DOHH2 (cell line): ENCODE results near the gene MRPL36.

Source experiments
- CTCF ChIP-seq: fragments of 200-600 bp; sonication (generic); IDR thresholded peaks from one replicate; pipeline ENCODE4 v1.5.1; 2014; ENCODE audit warnings: antibody characterized with exemption, mild to moderate bottlenecking, low read depth, low read length; ENCODE audit not compliant: poor library complexity, severe bottlenecking
- EZH2phosphoT487 ChIP-seq: fragments of 200-600 bp; sonication (generic); IDR thresholded peaks from 2 replicates; pipeline ENCODE4 v1.6.1; 2017; ENCODE audit warnings: borderline replicate concordance, mild to moderate bottlenecking, antibody characterized with exemption, low read length, moderate library complexity, mixed read lengths

DNA sequence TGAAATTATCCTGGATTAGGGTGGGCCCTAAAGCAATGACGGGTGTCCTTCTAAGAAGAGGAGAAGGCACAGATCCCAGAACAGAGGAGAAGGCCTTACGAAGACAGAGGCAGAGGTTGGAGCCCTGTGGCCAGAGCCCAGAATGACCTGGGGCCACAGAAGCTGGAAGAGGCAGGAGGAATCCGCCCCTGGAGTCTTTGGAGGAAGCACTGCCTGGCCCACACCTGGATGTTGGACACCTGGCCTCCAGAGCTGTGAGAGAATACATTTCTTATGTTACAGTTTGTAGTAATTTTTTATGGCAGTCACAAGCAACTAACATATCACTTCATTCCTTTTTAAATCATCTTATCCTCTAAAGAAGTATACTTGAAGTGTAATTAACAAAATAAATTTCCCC is 8.5 kb downstream of the MRPL36 start:
- TF ChIP-seq CTCF = no peak
- TF ChIP-seq EZH2phosphoT487 = no peak
